ENCODE data around the gene STPG4.

STPG4 gene

DNA sequence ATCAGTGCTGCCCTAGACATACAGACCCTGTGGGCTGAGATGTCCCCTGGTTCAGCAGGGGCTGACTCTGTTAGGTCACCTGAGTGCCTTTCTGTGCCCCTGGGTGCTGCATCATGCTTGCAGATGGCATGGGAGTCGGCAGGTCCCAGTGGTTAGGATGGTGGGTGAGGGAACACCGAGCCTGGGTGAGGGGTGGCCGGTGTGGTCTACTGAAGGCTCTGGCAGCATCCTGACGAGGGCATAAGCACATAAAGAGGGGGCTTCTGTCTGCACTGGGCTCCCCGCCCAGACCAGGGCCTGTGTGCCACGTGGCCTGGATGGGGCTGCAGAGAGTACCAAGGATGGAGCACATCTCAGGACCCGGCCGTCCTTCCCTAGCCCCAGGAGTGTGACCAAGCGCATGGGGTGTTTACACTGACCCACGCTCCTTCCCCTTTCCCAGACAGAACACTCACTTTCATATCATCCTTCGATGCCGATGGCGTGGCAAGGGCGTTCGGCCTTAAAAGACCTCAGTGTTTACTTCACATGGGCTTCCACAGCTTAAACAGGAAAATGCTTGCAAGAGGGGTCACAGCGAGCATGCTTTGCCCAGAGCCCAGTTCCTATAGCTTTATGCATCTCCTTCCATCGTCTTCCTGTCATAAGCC lies 115.1 kb downstream of the STPG4 start:
- no peak overlapping the region for H3K27ac ChIP-seq
- no peak for DNase-seq (ENCODE audit: low read depth, low spot score)

- H3K27ac ChIP-seq, result no peak overlapping the region
- no peak for DNase-seq (ENCODE audit: low read depth, low spot score)
Observed at GRCh38 chr2:47039489-47039870, 115.6 kb downstream of the STPG4 start.

- no peak overlapping the region for H3K27ac ChIP-seq
- DNase-seq (ENCODE audit: low read depth, low spot score), result no peak
Observed at GRCh38 chr2:47038656-47039488, 116.2 kb downstream of the STPG4 start.

GRCh38 chr2:47037678-47038077 lies 117.4 kb downstream of the STPG4 start:
- H3K27ac ChIP-seq, result no peak overlapping the region
- DNase-seq (ENCODE audit: low read depth, low spot score), result no peak
